Measurements from ENCODE around the gene SMAD6. TPM values are rescaled to one million over a fixed set of nuclear protein-coding genes. Genes with fewer than 3 reads are reported as not detected.

SMAD6 gene
- total and polyA plus RNA-seq, 9 of the 15 experiments (the other 6 are each of a cell fraction or from before 2014, with no cell fraction given) = 0.10 to 15.5 (median 3.7) TPM

GRCh38 chr15:66653398-66653797, 48.6 kb upstream of the SMAD6 start:
- DNase-seq (ENCODE audit: extremely low read depth in 1 of 4, low spot score in 3 of 4) (no peak), FAIRE-seq (no peak), ATAC-seq (no peak)
- Histone ChIP-seq H3K9me1 (ENCODE audit: control insufficient read depth, insufficient read depth, low read length) (no peaks in the 10 kb centered on the region), H3K9ac (ENCODE audit: insufficient read depth in 1 of 2, low read depth in 2 of 2, low read length in 2 of 2) (peak overlapping the region in 1 of 2 experiments; percentile 49; a peak in 2 of 4 replicates), H3K27ac (ENCODE audit: extremely low read depth, low read depth, low read length) (0 out of 3 replicates have a peak overlapping the region, but pooled peaks have one; percentile 2), H3K27me3 (ENCODE audit: control insufficient read depth in 2 of 2, insufficient read depth in 2 of 2, low read length in 2 of 2) (no peaks in the 10 kb centered on the region), H3K4me3 (no peak overlapping the region), H4K20me1 (replicated peaks; ENCODE audit: control insufficient read depth, insufficient read depth, low read length) (no peaks in the 10 kb centered on the region), H3K79me2 (ENCODE audit: control insufficient read depth, insufficient read depth, low read length) (peaks cover 84% of the 10 kb centered on the region), H3K4me1 (replicated peaks in 1 of 2; ENCODE audit: control insufficient read depth in 2 of 2, insufficient read depth in 2 of 2, low read length in 2 of 2) (peaks cover 56 to 73% of the 10 kb centered on the region in 2 experiments), H3K9me3 (replicated peaks; ENCODE audit: control insufficient read depth, insufficient read depth, low read depth, low read length) (no peaks in the 10 kb centered on the region), H3K4me2 (ENCODE audit: insufficient read depth, low read length) (no peak overlapping the region), H2AFZ (ENCODE audit: low read depth, low read length) (no peak overlapping the region), H3K36me3 (ENCODE audit: control insufficient read depth, insufficient read depth, low read length) (peaks cover 55% of the 10 kb centered on the region)
- in situ Hi-C loops (cut with MboI) (no loop called here), intact Hi-C loops (cut with micrococcal nuclease) (loop anchor here (5.0 kb wide), 1 partner anchor 36 kb away; no protein-coding TSS in a partner anchor)
- 86% methylated on average over 4 of the region's 6 CpGs for WGBS (ENCODE audit: insufficient coverage, low coverage, missing lambda C conversion rate)
- ChIA-PET CTCF (ENCODE audit: low intra/inter-chr PET ratio) (no interaction called here), POLR2A (no interaction called here)
- TF ChIP-seq CTCFL (IDR thresholded peaks at IDR 0.05; ENCODE audit: borderline replicate concordance, insufficient read depth, low read depth, low read length, poor library complexity, severe bottlenecking) (no peak), SMARCA5 (IDR thresholded peaks at IDR 0.05) (no peak), RAD51 (IDR thresholded peaks at IDR 0.05; ENCODE audit: borderline replicate concordance, low read depth) (no peak), MYC (IDR thresholded peaks at IDR 0.05; ENCODE audit: low read depth, low read length) (no peak), MYC (CRISPR knock-in tag; IDR thresholded peaks at IDR 0.05; ENCODE audit: borderline replicate concordance, low read depth) (no peak), TEAD2 (tag; IDR thresholded peaks at IDR 0.05) (no peak), RBBP5 (IDR thresholded peaks at IDR 0.05; ENCODE audit: borderline replicate concordance, insufficient read depth, low read length, poor library complexity, severe bottlenecking) (peak; percentile 50), ZBTB12 (CRISPR knock-in tag; IDR thresholded peaks at IDR 0.05) (no peak), ZBTB9 (CRISPR knock-in tag; IDR thresholded peaks at IDR 0.05) (no peak), ESRRA (IDR thresholded peaks at IDR 0.05; ENCODE audit: borderline replicate concordance, low read depth) (no peak), POLR2G (IDR thresholded peaks at IDR 0.05; ENCODE audit: low read depth, low read length) (peak; percentile 46; the same call in 1 of the 2 replicates), CBX8 (IDR thresholded peaks at IDR 0.05; ENCODE audit: borderline replicate concordance, extremely low read depth, low read depth, low read length, poor library complexity, severe bottlenecking) (no peak), RCOR1 (IDR thresholded peaks at IDR 0.05; ENCODE audit: borderline replicate concordance in 1 of 2, low read depth in 2 of 2, low read length in 2 of 2) (no peak), ARID3A (IDR thresholded peaks at IDR 0.05; ENCODE audit: borderline replicate concordance, low read depth, low read length) (no peak)
- BruUV-seq (replicated peaks) = no TSS peak

All from K562 (cell line).